ENCODE measurements around the gene ZNF473.

ZNF473 gene

DNA sequence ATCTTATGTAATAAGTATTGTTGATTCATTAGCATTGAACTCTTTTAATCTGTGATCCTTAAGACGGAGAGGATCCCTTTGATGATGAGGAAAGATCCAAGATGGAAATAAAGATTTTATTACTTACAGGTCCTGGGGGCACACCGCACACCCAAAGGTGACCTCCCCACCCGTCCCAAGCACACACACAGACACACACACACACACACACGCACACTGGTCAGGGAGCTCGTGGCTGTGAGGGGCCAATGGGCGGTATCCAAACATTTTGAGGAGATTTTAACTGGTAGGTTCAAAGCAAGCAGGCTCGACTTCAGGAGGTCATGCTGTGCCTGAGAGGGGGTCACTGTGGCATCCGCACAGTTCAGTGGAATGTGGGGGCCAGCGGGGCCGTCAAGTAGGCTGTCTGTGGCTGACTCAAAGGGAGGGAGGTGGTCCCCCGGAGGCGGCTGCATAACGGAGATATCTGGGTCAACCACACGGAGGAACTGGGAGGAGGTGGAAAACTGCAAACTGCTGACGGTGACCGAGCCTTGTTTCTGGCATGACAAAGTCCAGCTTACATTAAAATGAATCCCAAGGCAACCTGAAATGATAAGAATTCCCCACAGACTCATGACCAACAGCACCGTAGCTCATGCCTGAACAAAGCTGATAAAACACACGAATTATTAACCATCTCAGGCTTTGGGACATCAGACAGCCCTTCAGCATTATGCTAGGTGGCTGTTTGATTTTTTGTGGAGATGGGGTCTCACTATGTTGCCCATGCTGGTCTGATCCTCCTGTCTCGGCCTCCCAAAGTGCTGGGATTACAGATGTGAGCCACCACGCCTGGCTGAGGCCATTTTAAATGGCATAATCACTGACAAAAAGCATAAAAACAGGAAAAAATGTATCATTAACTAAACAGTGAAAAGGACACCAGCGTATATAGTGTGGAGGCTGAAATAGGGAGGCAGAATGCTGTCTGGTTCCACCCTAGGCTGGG is 43.9 kb upstream of the ZNF473 start:
- no peak overlapping the region for H3K4me3 ChIP-seq (ENCODE audit: low read depth, low read length)
- no peak for DNase-seq (ENCODE audit: low read depth)
- no peak for TF ChIP-seq MYC (IDR thresholded peaks at IDR 0.05; ENCODE audit: low read depth, low read length)
- TF ChIP-seq, protein P1, sequence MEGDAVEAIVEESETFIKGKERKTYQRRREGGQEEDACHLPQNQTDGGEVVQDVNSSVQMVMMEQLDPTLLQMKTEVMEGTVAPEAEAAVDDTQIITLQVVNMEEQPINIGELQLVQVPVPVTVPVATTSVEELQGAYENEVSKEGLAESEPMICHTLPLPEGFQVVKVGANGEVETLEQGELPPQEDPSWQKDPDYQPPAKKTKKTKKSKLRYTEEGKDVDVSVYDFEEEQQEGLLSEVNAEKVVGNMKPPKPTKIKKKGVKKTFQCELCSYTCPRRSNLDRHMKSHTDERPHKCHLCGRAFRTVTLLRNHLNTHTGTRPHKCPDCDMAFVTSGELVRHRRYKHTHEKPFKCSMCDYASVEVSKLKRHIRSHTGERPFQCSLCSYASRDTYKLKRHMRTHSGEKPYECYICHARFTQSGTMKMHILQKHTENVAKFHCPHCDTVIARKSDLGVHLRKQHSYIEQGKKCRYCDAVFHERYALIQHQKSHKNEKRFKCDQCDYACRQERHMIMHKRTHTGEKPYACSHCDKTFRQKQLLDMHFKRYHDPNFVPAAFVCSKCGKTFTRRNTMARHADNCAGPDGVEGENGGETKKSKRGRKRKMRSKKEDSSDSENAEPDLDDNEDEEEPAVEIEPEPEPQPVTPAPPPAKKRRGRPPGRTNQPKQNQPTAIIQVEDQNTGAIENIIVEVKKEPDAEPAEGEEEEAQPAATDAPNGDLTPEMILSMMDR (IDR thresholded peaks at IDR 0.05; ENCODE audit: low read depth, low read length): no peak
- TF ChIP-seq, protein P2, sequence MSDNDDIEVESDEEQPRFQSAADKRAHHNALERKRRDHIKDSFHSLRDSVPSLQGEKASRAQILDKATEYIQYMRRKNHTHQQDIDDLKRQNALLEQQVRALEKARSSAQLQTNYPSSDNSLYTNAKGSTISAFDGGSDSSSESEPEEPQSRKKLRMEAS (IDR thresholded peaks at IDR 0.05; ENCODE audit: low read depth, low read length): no peak
- TF ChIP-seq POLR2A (IDR thresholded peaks at IDR 0.05; ENCODE audit: extremely low read depth, insufficient read length): no peak

DNA sequence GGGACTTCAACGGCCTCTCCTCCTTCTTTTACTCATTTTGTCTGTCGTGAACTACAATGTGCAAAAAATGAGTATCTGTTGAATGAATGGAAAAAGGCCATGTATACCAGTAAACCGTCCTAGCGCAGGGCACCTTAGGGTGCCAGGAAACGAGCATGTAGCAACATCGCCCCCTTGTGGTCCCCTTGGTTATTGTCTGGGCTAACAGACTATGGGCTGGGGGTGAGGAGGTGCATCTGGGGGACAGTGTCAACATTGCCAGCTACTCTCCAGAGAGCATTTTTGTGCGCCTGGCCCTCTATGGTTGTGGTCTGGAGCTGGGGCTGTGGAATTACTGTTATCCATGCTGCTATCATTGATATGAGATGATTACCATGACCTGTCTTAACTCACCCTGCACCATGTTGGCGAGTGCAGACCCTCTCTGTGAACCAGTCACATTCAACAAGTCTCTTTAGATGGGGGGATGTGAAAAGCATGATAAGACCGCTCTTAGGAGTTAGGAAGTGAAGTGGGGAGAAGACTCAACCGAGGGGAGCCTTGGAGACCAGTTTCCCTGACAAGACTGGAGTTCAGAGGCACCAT is 42.1 kb upstream of the ZNF473 start:
- H3K4me3 ChIP-seq (ENCODE audit: low read depth, low read length): no peak overlapping the region
- peak; percentile 79 for DNase-seq (ENCODE audit: low read depth)
- TF ChIP-seq, protein P2 (IDR thresholded peaks at IDR 0.05; ENCODE audit: low read depth, low read length): no peak
- TF ChIP-seq, protein P1 (IDR thresholded peaks at IDR 0.05; ENCODE audit: low read depth, low read length): peak; percentile 87
- no peak for TF ChIP-seq MYC (IDR thresholded peaks at IDR 0.05; ENCODE audit: low read depth, low read length)

DNA sequence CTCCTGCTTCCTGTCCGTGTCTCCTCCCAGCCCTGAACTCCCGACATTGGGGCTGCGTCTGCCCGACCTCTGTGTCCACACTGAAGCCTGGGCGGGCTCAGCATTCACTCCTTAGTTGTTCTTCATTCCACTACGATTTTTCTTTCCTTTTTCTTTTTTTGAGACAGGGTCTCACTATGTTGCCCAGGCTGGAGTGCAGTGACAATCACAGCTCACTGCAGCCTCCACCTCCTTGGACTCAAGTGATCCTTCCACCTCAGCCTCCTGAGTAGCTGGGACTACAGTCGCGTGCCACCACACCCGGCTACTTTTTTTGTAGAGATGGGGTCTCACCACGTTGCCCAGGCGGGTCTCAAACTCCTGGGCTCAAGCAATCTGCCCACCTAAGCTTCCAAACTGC is 41.3 kb upstream of the ZNF473 start:
- H3K4me3 ChIP-seq (ENCODE audit: low read depth, low read length): no peak overlapping the region
- TF ChIP-seq, protein P1 (IDR thresholded peaks at IDR 0.05; ENCODE audit: low read depth, low read length): no peak
- TF ChIP-seq, protein P2 (IDR thresholded peaks at IDR 0.05; ENCODE audit: low read depth, low read length): no peak
- TF ChIP-seq MYC (IDR thresholded peaks at IDR 0.05; ENCODE audit: low read depth, low read length) (no peak), POLR2A (IDR thresholded peaks at IDR 0.05; ENCODE audit: extremely low read depth, insufficient read length) (no peak)
- DNase-seq (ENCODE audit: low read depth): no peak

DNA sequence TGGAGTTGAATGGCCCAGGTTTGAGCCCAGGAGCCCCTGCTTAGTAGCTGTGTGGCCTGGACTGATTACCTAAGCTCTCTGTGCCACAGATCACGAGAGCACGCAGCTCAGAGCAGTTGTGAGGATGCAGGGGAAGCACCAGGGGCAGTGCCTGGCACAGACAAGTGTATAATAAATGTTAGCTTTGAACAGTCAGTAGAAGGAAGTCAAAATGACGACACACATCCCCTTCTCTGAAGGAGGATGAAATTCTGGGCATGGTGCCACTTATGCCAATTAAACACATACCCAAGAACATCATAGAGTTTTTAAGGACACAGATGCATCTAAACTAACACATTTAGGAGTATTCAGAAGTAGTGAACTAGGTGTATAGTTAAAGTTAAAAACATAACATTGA is 39.9 kb upstream of the ZNF473 start:
- H3K4me3 ChIP-seq (ENCODE audit: low read depth, low read length): no peak overlapping the region
- DNase-seq (ENCODE audit: low read depth): no peak
- TF ChIP-seq, protein P1 (IDR thresholded peaks at IDR 0.05; ENCODE audit: low read depth, low read length): no peak
- TF ChIP-seq POLR2A (IDR thresholded peaks at IDR 0.05; ENCODE audit: extremely low read depth, insufficient read length): no peak
- TF ChIP-seq MYC (IDR thresholded peaks at IDR 0.05; ENCODE audit: low read depth, low read length): no peak
- TF ChIP-seq, protein P2 (IDR thresholded peaks at IDR 0.05; ENCODE audit: low read depth, low read length): no peak

DNA sequence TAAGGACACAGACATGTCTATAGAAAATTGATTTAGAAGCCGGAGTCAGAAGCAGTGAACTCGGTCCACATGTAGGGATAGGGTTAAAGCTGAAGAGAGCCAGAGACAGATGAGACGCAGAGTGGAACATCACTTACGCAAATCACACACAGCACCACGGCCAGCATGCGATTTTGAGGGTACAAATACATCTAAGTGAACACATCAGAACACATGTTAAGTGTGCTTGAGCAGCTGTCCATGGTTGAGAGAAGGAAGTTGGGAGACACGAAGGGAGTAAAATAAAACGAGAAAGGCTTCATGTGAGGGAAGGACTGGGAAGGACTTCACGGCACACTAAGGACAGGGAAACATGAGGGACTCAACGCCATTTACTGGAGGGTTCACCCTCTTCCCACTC is 39.5 kb upstream of the ZNF473 start:
- no peak for TF ChIP-seq POLR2A (IDR thresholded peaks at IDR 0.05; ENCODE audit: extremely low read depth, insufficient read length)
- TF ChIP-seq, protein P1 (IDR thresholded peaks at IDR 0.05; ENCODE audit: low read depth, low read length): no peak
- TF ChIP-seq, protein P2 (IDR thresholded peaks at IDR 0.05; ENCODE audit: low read depth, low read length): no peak
- no peak for TF ChIP-seq MYC (IDR thresholded peaks at IDR 0.05; ENCODE audit: low read depth, low read length)
- no peak overlapping the region for H3K4me3 ChIP-seq (ENCODE audit: low read depth, low read length)
- DNase-seq (ENCODE audit: low read depth): no peak

All from NB4 (cell line).